IMR-90 (cell line): ENCODE results near the gene CCDC38. TPM values are rescaled to one million over a fixed set of nuclear protein-coding genes. Genes with fewer than 3 reads are reported as not detected.

Experiments
- ATAC-seq: fragments of 200-7000 bp; cut with Tn5 transposase; 2 replicates; pipeline ENCODE4 v1.9.1; 2020; ENCODE audit warnings: low read depth, mild to moderate bottlenecking, moderate library complexity
- BruUV-seq: library from RNA; stranded (reverse); fragments of 400-500 nt; replicated peaks from 2 replicates; lab custom pipeline; 2021; lab: Mats Ljungman, UMichigan
- CTCF ChIA-PET: fragments of 300-600 bp; formaldehyde crosslinking; extraction: SDS; loops from one replicate; lab custom pipeline; 2021; ENCODE audit warnings: antibody characterized with exemption; lab: Yijun Ruan, JAX
- POLR2A ChIA-PET: fragments of 300-600 bp; sonication (Branson Sonifier 250); formaldehyde crosslinking; loops from one replicate; lab custom pipeline; 2022; ENCODE audit warnings: antibody characterized with exemption; ENCODE audit not compliant: unreplicated experiment; lab: Charles Lee
- DNase-seq: peaks from one replicate; pipeline ENCODE4 v3.0.0; 2013
- H2AFZ ChIP-seq: replicated peaks from 2 replicates; pipeline ENCODE3; 2013; ENCODE audit warnings: low read length, mild to moderate bottlenecking; ENCODE audit not compliant: poor library complexity
- H2AK5ac ChIP-seq: 2 replicates; pipeline ENCODE4 v1.6.1; 2013; ENCODE audit warnings: low read depth, low read length, inconsistent platforms
- H2AK9ac ChIP-seq: replicated peaks from 2 replicates; pipeline ENCODE3; 2013; ENCODE audit warnings: mild to moderate bottlenecking, low read depth, low read length, moderate library complexity; ENCODE audit not compliant: poor library complexity
- H2BK120ac ChIP-seq: 2 replicates; pipeline ENCODE4 v1.6.1; 2013; ENCODE audit warnings: low read depth, low read length, inconsistent platforms
- H2BK15ac ChIP-seq: 3 replicates; pipeline ENCODE4 v1.6.1; 2013; ENCODE audit warnings: low read depth, low read length, inconsistent platforms
- H2BK20ac ChIP-seq: 2 replicates; pipeline ENCODE4 v1.6.1; 2013; ENCODE audit warnings: low read depth, mild to moderate bottlenecking, inconsistent platforms, low read length, moderate library complexity
- H2BK5ac ChIP-seq: 2 replicates; pipeline ENCODE4 v1.6.1; 2013; ENCODE audit warnings: mild to moderate bottlenecking, low read depth, low read length, inconsistent platforms; ENCODE audit not compliant: poor library complexity, severe bottlenecking
- H3K14ac ChIP-seq: replicated peaks from 2 replicates; pipeline ENCODE4 v1.6.1; 2013; ENCODE audit warnings: low read depth, low read length, inconsistent platforms
- H3K18ac ChIP-seq: 2 replicates; pipeline ENCODE4 v1.6.1; 2013; ENCODE audit warnings: low read depth, low read length, control low read depth
- H3K23ac ChIP-seq: 2 replicates; pipeline ENCODE4 v1.6.1; 2013; ENCODE audit warnings: low read depth, low read length, inconsistent platforms
- H3K27ac ChIP-seq: 2 replicates; pipeline ENCODE4 v1.5.1; 2013; ENCODE audit warnings: mild to moderate bottlenecking, control low read depth, low read length; ENCODE audit not compliant: insufficient read depth
- H3K27me3 ChIP-seq: 2 replicates; pipeline ENCODE4 v1.6.1; 2013; ENCODE audit warnings: low read length; ENCODE audit not compliant: control insufficient read depth, insufficient read depth
- H3K36me3 ChIP-seq: 2 replicates; pipeline ENCODE4 v1.6.1; 2013; ENCODE audit warnings: low read length, mixed read lengths; ENCODE audit not compliant: control insufficient read depth, insufficient read depth
- H3K4ac ChIP-seq: 2 replicates; pipeline ENCODE4 v1.6.1; 2013; ENCODE audit warnings: low read depth, low read length, inconsistent platforms
- H3K4me1 ChIP-seq: 2 replicates; pipeline ENCODE4 v1.6.1; 2013; ENCODE audit warnings: low read length, mixed read lengths; ENCODE audit not compliant: control insufficient read depth, insufficient read depth
- H3K4me2 ChIP-seq: 2 replicates; pipeline ENCODE4 v1.6.1; 2013; ENCODE audit warnings: low read depth, mild to moderate bottlenecking, control low read depth, low read length, moderate library complexity
- H3K4me3 ChIP-seq: 2 replicates; pipeline ENCODE4 v1.5.1; 2013; ENCODE audit warnings: low read depth, mild to moderate bottlenecking, control low read depth, low read length, moderate library complexity; ENCODE audit not compliant: insufficient read depth
- H3K56ac ChIP-seq: 2 replicates; pipeline ENCODE4 v1.6.1; 2013; ENCODE audit warnings: low read length, inconsistent platforms; ENCODE audit not compliant: insufficient read depth; ENCODE audit errors: extremely low read depth
- H3K79me1 ChIP-seq, 2 experiments: 2 replicates each; pipeline ENCODE4 v1.6.1; 2013; ENCODE audit warnings: low read length in 2 of 2, inconsistent platforms in 1 of 2, low read depth in 1 of 2
- H3K9ac ChIP-seq: 2 replicates; pipeline ENCODE4 v1.6.1; 2013; ENCODE audit warnings: low read depth, low read length, control low read depth
- H3K9me1 ChIP-seq: 2 replicates; pipeline ENCODE4 v1.6.1; 2013; ENCODE audit warnings: low read length, inconsistent platforms; ENCODE audit not compliant: insufficient read depth
- H3K9me3 ChIP-seq: 2 replicates; pipeline ENCODE4 v1.6.1; 2013; ENCODE audit warnings: low read length; ENCODE audit not compliant: control insufficient read depth, insufficient read depth
- H4K20me1 ChIP-seq: 2 replicates; pipeline ENCODE4 v1.6.1; 2013; ENCODE audit warnings: low read length, inconsistent platforms; ENCODE audit not compliant: insufficient read depth
- H4K5ac ChIP-seq: 2 replicates; pipeline ENCODE4 v1.6.1; 2013; ENCODE audit warnings: mild to moderate bottlenecking, low read depth, low read length, control low read depth
- H4K8ac ChIP-seq, 2 experiments: 2 replicates each; pipeline ENCODE4 v1.6.1; 2013; ENCODE audit warnings: low read depth in 2 of 2, low read length in 2 of 2, control low read depth in 1 of 2, inconsistent platforms in 1 of 2
- H4K91ac ChIP-seq: 2 replicates; pipeline ENCODE4 v1.6.1; 2013; ENCODE audit warnings: low read depth, low read length, inconsistent platforms; ENCODE audit not compliant: insufficient read depth
- BHLHE40 ChIP-seq: fragments of 150-350 bp; IDR thresholded peaks from 2 replicates; pipeline ENCODE4 v1.6.1; 2016; ENCODE audit warnings: mild to moderate bottlenecking, low read depth, low read length
- CEBPB ChIP-seq: IDR thresholded peaks from 2 replicates; pipeline ENCODE4 v1.6.1; 2012; ENCODE audit warnings: low read depth, low read length, improper control_type of control experiment
- CHD1 ChIP-seq: IDR thresholded peaks from 2 replicates; pipeline ENCODE4 v1.6.1; 2012; ENCODE audit warnings: low read depth, low read length, improper control_type of control experiment
- FOS ChIP-seq: fragments of 150-350 bp; IDR thresholded peaks from 2 replicates; pipeline ENCODE4 v1.6.1; 2016; ENCODE audit warnings: low read depth, low read length
- MAFK ChIP-seq: IDR thresholded peaks from 2 replicates; pipeline ENCODE4 v1.6.1; 2012; ENCODE audit warnings: low read depth, low read length, improper control_type of control experiment
- MAZ ChIP-seq: IDR thresholded peaks from 2 replicates; pipeline ENCODE4 v1.6.1; 2012; ENCODE audit warnings: low read depth, mild to moderate bottlenecking, low read length, improper control_type of control experiment, moderate library complexity, borderline replicate concordance
- MXI1 ChIP-seq: IDR thresholded peaks from 2 replicates; pipeline ENCODE4 v1.6.1; 2012; ENCODE audit warnings: low read depth, mild to moderate bottlenecking, low read length, moderate library complexity, borderline replicate concordance
- NFE2L2 ChIP-seq: fragments of 150-350 bp; IDR thresholded peaks from 2 replicates; pipeline ENCODE4 v1.6.1; 2016; ENCODE audit warnings: low read depth, mild to moderate bottlenecking, low read length
- POLR2A ChIP-seq: IDR thresholded peaks from 2 replicates; pipeline ENCODE4 v1.6.1; 2012; ENCODE audit warnings: mild to moderate bottlenecking, low read depth, low read length
- RAD21 ChIP-seq: IDR thresholded peaks from 2 replicates; pipeline ENCODE4 v1.6.1; 2012; ENCODE audit warnings: low read length, improper control_type of control experiment
- RCOR1 ChIP-seq: IDR thresholded peaks from 2 replicates; pipeline ENCODE4 v1.6.1; 2012; ENCODE audit warnings: mild to moderate bottlenecking, low read length, improper control_type of control experiment; ENCODE audit not compliant: insufficient replicate concordance
- RFX5 ChIP-seq: IDR thresholded peaks from 2 replicates; pipeline ENCODE4 v1.8.0; 2012; ENCODE audit warnings: low read depth, mild to moderate bottlenecking, low read length, moderate library complexity
- SMC3 ChIP-seq: fragments of 150-350 bp; IDR thresholded peaks from 2 replicates; pipeline ENCODE4 v1.6.1; 2016; ENCODE audit warnings: low read depth, mild to moderate bottlenecking, antibody characterized with exemption, low read length, moderate library complexity
- WGBS, 2 experiments: methylation state at CpG; one replicate each; pipeline versions ENCODE4 v1.1.5 to v1.1.7; 2013; ENCODE audit warnings: missing lambda C conversion rate in 2 of 2; ENCODE audit not compliant: insufficient read length in 1 of 2; ENCODE audit errors: extremely low coverage in 2 of 2; 5-methylcytosine and 5-hydroxymethylcytosine counted together
- dilution Hi-C: fragments of 300-500 bp; cut with HindIII; formaldehyde crosslinking; loops from one replicate; pipeline ENCODE4 v1.14.3; 2018; ENCODE audit warnings: low sequenced_read_pairs; ENCODE audit not compliant: unreplicated experiment
- in situ Hi-C: fragments of 300-500 bp; cut with MboI; formaldehyde crosslinking; loops from 3 replicates; pipeline ENCODE4 v1.14.3; 2019; ENCODE audit warnings: low sequenced_read_pairs, inconsistent platforms, mixed read lengths
- intact Hi-C: fragments of 100-400 bp; cut with micrococcal nuclease; formaldehyde crosslinking; loops from 2 replicates; pipeline ENCODE4 v1.10.0; 2022
- polyA plus RNA-seq, 3 experiments: library from polyadenylated mRNA; depleted of rRNA; stranded (reverse); fragments of >200 nt; gene quantifications; 2 replicates each; pipeline ENCODE4 v1.2.3, GENCODE V29; 2012; ENCODE audit warnings: low replicate concordance in 1 of 3
- total RNA-seq: library from RNA; depleted of rRNA; stranded (reverse); fragments of >200 nt; gene quantifications from 2 replicates; pipeline ENCODE4 v1.2.3, GENCODE V29; 2012
- TF ChIP-seq, protein P1 (sequence below): fragments of 150-350 bp; IDR thresholded peaks from 2 replicates; pipeline ENCODE4 v1.6.1; 2017; ENCODE audit warnings: mild to moderate bottlenecking, antibody characterized with exemption, low read length, low read depth

The CCDC38 gene
- total and polyA plus RNA-seq, 2 of the 4 experiments (the other 2 are of a cell fraction): not detected

GRCh38 chr12:95859344-95859816 is 83.0 kb downstream of the CCDC38 start:
- Histone ChIP-seq H2BK120ac (no peak overlapping the region), H2AFZ (peak overlapping the region; percentile 96), H3K14ac (no peak overlapping the region; the same call in none of the 2 replicates), H3K23ac (peak overlapping the region; percentile 80), H3K56ac (peak overlapping the region; percentile 30; the same call in 1 of the 2 replicates), H2BK20ac (no peak overlapping the region), H3K4me2 (peak overlapping the region; percentile 99), H2AK9ac (peak overlapping the region; percentile 55), H3K9ac (peak overlapping the region; percentile 73), H3K4me1 (peaks cover 1% of the 10 kb centered on the region), H3K79me1 (peaks cover 9 to 46% of the 10 kb centered on the region in 2 experiments), H3K9me1 (peaks cover 3% of the 10 kb centered on the region; the same call in 1 of the 2 replicates), H4K20me1 (peaks cover 4% of the 10 kb centered on the region; the same call in 1 of the 2 replicates), H4K91ac (no peak overlapping the region), H4K5ac (peak overlapping the region; percentile 58), H4K8ac (peak overlapping the region in 1 of 2 experiments; percentile 91; a peak in 2 of 4 replicates), H3K27ac (peak overlapping the region; percentile 57), H2BK15ac (no peak overlapping the region), H3K36me3 (peaks cover 3% of the 10 kb centered on the region), H3K18ac (no peak overlapping the region), H3K4me3 (peak overlapping the region; percentile 90), H3K9me3 (no peaks in the 10 kb centered on the region), H2BK5ac (no peak overlapping the region), H2AK5ac (no peak overlapping the region; the same call in 1 of the 2 replicates), H3K27me3 (no peaks in the 10 kb centered on the region), H3K4ac (peak overlapping the region; percentile 49)
- TF ChIP-seq POLR2A (no peak), CEBPB (no peak), CHD1 (no peak), SMC3 (no peak), FOS (no peak), MXI1 (no peak), RCOR1 (no peak), NFE2L2 (no peak), RFX5 (no peak), RAD21 (no peak), MAZ (no peak), BHLHE40 (no peak), MAFK (no peak)
- TF ChIP-seq, protein P1, sequence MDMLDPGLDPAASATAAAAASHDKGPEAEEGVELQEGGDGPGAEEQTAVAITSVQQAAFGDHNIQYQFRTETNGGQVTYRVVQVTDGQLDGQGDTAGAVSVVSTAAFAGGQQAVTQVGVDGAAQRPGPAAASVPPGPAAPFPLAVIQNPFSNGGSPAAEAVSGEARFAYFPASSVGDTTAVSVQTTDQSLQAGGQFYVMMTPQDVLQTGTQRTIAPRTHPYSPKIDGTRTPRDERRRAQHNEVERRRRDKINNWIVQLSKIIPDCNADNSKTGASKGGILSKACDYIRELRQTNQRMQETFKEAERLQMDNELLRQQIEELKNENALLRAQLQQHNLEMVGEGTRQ: no peak
- ChIA-PET CTCF (no interaction called here), POLR2A (no interaction called here)
- ATAC-seq (peak; percentile 33), DNase-seq (peak; percentile 31)
- BruUV-seq: no TSS peak
- 2% methylated on average over 11 of the region's 13 CpGs; no CpG with 5 or more reads in 1 of the 2 experiments for WGBS, 2 experiments
- intact Hi-C loops: no loop called here
- dilution Hi-C loops: no loop called here
- in situ Hi-C loops: no loop called here
